B cell (primary cell): Measurements from ENCODE around the gene ADAMTS13. TPM values are rescaled to one million over a fixed set of nuclear protein-coding genes. Genes with fewer than 3 reads are reported as not detected.

ENCODE experiments used
- ATAC-seq: fragments of 200-7000 bp; cut with Tn5 transposase; one replicate; pipeline ENCODE4 v1.10.0; 2021; ENCODE audit warnings: low read depth, mild to moderate bottlenecking, moderate number of reproducible peaks, moderate library complexity
- CTCF ChIA-PET: fragments of 350-600 bp; sonication (Branson Sonifier 250); formaldehyde crosslinking; loops from one replicate; lab custom pipeline; 2021; ENCODE audit warnings: antibody characterized with exemption, inconsistent platforms; lab: Charles Lee
- POLR2A ChIA-PET: fragments of 350-600 bp; sonication (Branson Sonifier 250); formaldehyde crosslinking; loops from one replicate; lab custom pipeline; 2021; ENCODE audit warnings: antibody characterized with exemption; lab: Charles Lee
- DNase-seq: peaks from one replicate; pipeline ENCODE4 v3.0.0; 2013
- H2AFZ ChIP-seq: 2 replicates; pipeline ENCODE4 v1.6.1; 2012; ENCODE audit warnings: mild to moderate bottlenecking, low read depth, low read length; ENCODE audit not compliant: insufficient read depth, poor library complexity, severe bottlenecking
- H3K27ac ChIP-seq, 2 donors: 1 replicate in 1 of 2; 2 replicates in 1 of 2; pipeline ENCODE4 v1.5.1; 2012 to 2013; ENCODE audit warnings: low read length in 2 of 2, mild to moderate bottlenecking in 2 of 2, moderate library complexity in 1 of 2
- H3K27me3 ChIP-seq, 4 experiments: fragments of 200-600 bp in 1 of 4; sonication (generic) in 1 of 4; replicated peaks in 1 of 4; 1 replicate in 2 of 4; 2 replicates in 2 of 4; pipeline versions ENCODE4 v1.6.1 to v1.7.0; 2013 to 2016; ENCODE audit warnings: low read length in 3 of 4, mild to moderate bottlenecking in 2 of 4, mixed read lengths in 1 of 4, moderate library complexity in 1 of 4; ENCODE audit not compliant: insufficient read depth in 4 of 4, control insufficient read depth in 3 of 4; ENCODE audit errors: control extremely low read depth in 1 of 4
- H3K36me3 ChIP-seq, 2 experiments: replicated peaks in 1 of 2; 1 replicate in 1 of 2; 2 replicates in 1 of 2; pipeline versions ENCODE4 v1.6.1 to v1.7.1; 2013; ENCODE audit warnings: low read length in 1 of 2; ENCODE audit not compliant: insufficient read depth in 2 of 2, control insufficient read depth in 1 of 2; ENCODE audit errors: control extremely low read depth in 1 of 2, extremely low read depth in 1 of 2
- H3K4me1 ChIP-seq, 2 donors: fragments of 200-600 bp in 1 of 2; sonication (generic) in 1 of 2; 1 replicate in 1 of 2; 2 replicates in 1 of 2; pipeline versions ENCODE4 v1.5.1 to v1.6.1; 2013 to 2017; ENCODE audit warnings: low read length in 2 of 2; ENCODE audit not compliant: control insufficient read depth in 2 of 2, insufficient read depth in 2 of 2
- H3K4me2 ChIP-seq: replicated peaks from 2 replicates; pipeline ENCODE3; 2012; ENCODE audit warnings: mild to moderate bottlenecking, low read depth, low read length; ENCODE audit not compliant: poor library complexity, severe bottlenecking
- H3K4me3 ChIP-seq, 5 experiments: fragments of 200-600 bp in 1 of 5; sonication (generic) in 1 of 5; 1 replicate in 3 of 5; 2 replicates in 2 of 5; pipeline versions ENCODE4 v1.5.1 to v1.7.0; 2011 to 2016; ENCODE audit warnings: low read length in 4 of 5, mild to moderate bottlenecking in 4 of 5, low read depth in 2 of 5, control low read depth in 1 of 5, moderate library complexity in 1 of 5; ENCODE audit not compliant: insufficient read depth in 1 of 5; ENCODE audit errors: control extremely low read depth in 1 of 5, extremely low read depth in 1 of 5
- H3K79me2 ChIP-seq: fragments of 200-600 bp; sonication (generic); one replicate; pipeline ENCODE4 v1.6.0; 2016; ENCODE audit warnings: low read length; ENCODE audit not compliant: control insufficient read depth, insufficient read depth
- H3K9ac ChIP-seq: fragments of 200-600 bp; sonication (generic); 2 replicates; pipeline ENCODE4 v1.6.1; 2017; ENCODE audit warnings: mild to moderate bottlenecking, low read length, moderate library complexity
- H3K9me3 ChIP-seq, 3 donors: one replicate each; pipeline versions ENCODE4 v1.6.1 to v1.7.1; 2013; ENCODE audit warnings: low read length in 2 of 3; ENCODE audit not compliant: control insufficient read depth in 2 of 3, insufficient read depth in 1 of 3; ENCODE audit errors: control extremely low read depth in 1 of 3
- H4K20me1 ChIP-seq: 2 replicates; pipeline ENCODE4 v1.6.0; 2012; ENCODE audit warnings: mild to moderate bottlenecking, low read length; ENCODE audit not compliant: insufficient read depth, control insufficient read depth, poor library complexity, severe bottlenecking
- H3K27ac Mint-ChIP-seq: one replicate; pipeline ENCODE4 v1.8.0; 2021; ENCODE audit warnings: mixed read lengths
- H3K27me3 Mint-ChIP-seq: one replicate; pipeline ENCODE4 v1.8.0; 2021; ENCODE audit warnings: mixed read lengths
- H3K4me1 Mint-ChIP-seq: one replicate; pipeline ENCODE4 v1.8.0; 2021; ENCODE audit warnings: mixed read lengths
- H3K4me3 Mint-ChIP-seq: one replicate; pipeline ENCODE4 v1.8.0; 2021; ENCODE audit warnings: mixed read lengths
- H3K9me3 Mint-ChIP-seq: one replicate; pipeline ENCODE4 v1.8.0; 2022; ENCODE audit warnings: mixed read lengths; ENCODE audit not compliant: insufficient read depth
- CTCF ChIP-seq: fragments of 200-600 bp; IDR thresholded peaks from one replicate; pipeline ENCODE4 v1.8.0; 2022; ENCODE audit warnings: antibody characterized with exemption, mild to moderate bottlenecking
- EZH2 ChIP-seq: IDR thresholded peaks from 2 replicates; pipeline ENCODE4 v1.6.1; 2012; ENCODE audit warnings: borderline replicate concordance, low read depth, mild to moderate bottlenecking, moderate library complexity, low read length; ENCODE audit not compliant: insufficient read depth, poor library complexity, severe bottlenecking
- WGBS: methylation state at CpG from one replicate; pipeline ENCODE4 v1.1.5; 2013; ENCODE audit warnings: missing lambda C conversion rate; ENCODE audit not compliant: insufficient coverage; 5-methylcytosine and 5-hydroxymethylcytosine counted together
- intact Hi-C: fragments of 100-400 bp; cut with micrococcal nuclease; formaldehyde crosslinking; loops from one replicate; pipeline ENCODE4 v1.10.0; 2022
- polyA plus RNA-seq: library from polyadenylated mRNA; depleted of rRNA; stranded (reverse); fragments of >200 nt; gene quantifications from 2 replicates; pipeline ENCODE4 v1.2.3, GENCODE V29; 2012
- total RNA-seq, 2 donors: library from RNA; stranded (reverse); fragments of 120-200 nt in 1 of 2; gene quantifications; 1 replicate in 1 of 2; 2 replicates in 1 of 2; pipeline versions ENCODE4 v1.2.3 to v1.2.4, GENCODE V29; 2013 to 2022

The ADAMTS13 gene
- total and polyA plus RNA-seq, 2 donors (not counting 1 experiment from before 2014, with no cell fraction given), result 2.5 to 5.7 TPM

GRCh38 chr9:133468777-133469421 is 46.7 kb downstream of the ADAMTS13 start:
- H3K4me1 Mint-ChIP-seq, result peaks cover 6% of the 10 kb centered on the region
- no peaks in the 10 kb centered on the region for H3K27me3 Mint-ChIP-seq
- H3K4me3 ChIP-seq, result no peak overlapping the region
- H3K4me1 ChIP-seq, result peaks cover 1 to 7% of the 10 kb centered on the region in 2 donors
- intact Hi-C loops, result no loop called here
- peaks cover 3% of the 10 kb centered on the region for H3K79me2 ChIP-seq
- H3K9me3 ChIP-seq, result no peaks in the 10 kb centered on the region
- H3K36me3 ChIP-seq, result peaks cover 0 to 36% of the 10 kb centered on the region in 2 experiments
- no peak overlapping the region for H3K4me3 Mint-ChIP-seq
- TF ChIP-seq EZH2 (no peak), CTCF (no peak)
- WGBS, result 89% methylated on average over 4 of the region's 6 CpGs
- CTCF ChIA-PET, result no interaction called here
- H3K9me3 Mint-ChIP-seq, result no peaks in the 10 kb centered on the region
- peaks cover 53% of the 10 kb centered on the region for H4K20me1 ChIP-seq
- peak; percentile 34 for ATAC-seq
- no peaks in the 10 kb centered on the region for H3K27me3 ChIP-seq
- no peak overlapping the region for H3K27ac Mint-ChIP-seq
- H3K9ac ChIP-seq, result no peak overlapping the region
- POLR2A ChIA-PET, result no interaction called here
- H2AFZ ChIP-seq, result no peak overlapping the region
- no peak overlapping the region for H3K27ac ChIP-seq
- no peak overlapping the region for H3K4me2 ChIP-seq
- no peak for DNase-seq

- Histone ChIP-seq H3K4me2 (no peak overlapping the region), H3K79me2 (peaks cover 4% of the 10 kb centered on the region), H3K9me3 (no peaks in the 10 kb centered on the region), H2AFZ (no peak overlapping the region), H3K36me3 (peaks cover 0 to 45% of the 10 kb centered on the region in 2 experiments), H3K9ac (no peak overlapping the region), H3K4me3 (no peak overlapping the region), H3K4me1 (peaks cover 9 to 23% of the 10 kb centered on the region in 2 donors), H3K27ac (no peak overlapping the region), H3K27me3 (no peaks in the 10 kb centered on the region), H4K20me1 (peaks cover 63% of the 10 kb centered on the region)
- ATAC-seq (no peak), DNase-seq (no peak)
- 89% methylated on average over 14 of the region's 16 CpGs for WGBS
- intact Hi-C loops, result loop anchor here (10.0 kb wide), 1 partner anchor 356 kb away; no protein-coding TSS in a partner anchor
- ChIA-PET CTCF (no interaction called here), POLR2A (no interaction called here)
- no peaks in the 10 kb centered on the region for H3K27me3 Mint-ChIP-seq
- no peaks in the 10 kb centered on the region for H3K9me3 Mint-ChIP-seq
- peaks cover 11% of the 10 kb centered on the region for H3K4me1 Mint-ChIP-seq
- peak overlapping the region; percentile 71 for H3K27ac Mint-ChIP-seq
- TF ChIP-seq EZH2, result no peak
- TF ChIP-seq CTCF, result no peak
- H3K4me3 Mint-ChIP-seq, result no peak overlapping the region
Measured at GRCh38 chr9:133470427-133470924, 48.3 kb downstream of the ADAMTS13 start.
